ENCODE data around the gene CACNA1H. TPM values are rescaled to one million over a fixed set of nuclear protein-coding genes. Genes with fewer than 3 reads are reported as not detected.

CACNA1H gene
- total RNA-seq, 4 donors from 2014 or later, result 133 to 330 (median 173) TPM

- 69 to 83% methylated on average over 2 to 3 of the region's 15 CpGs for WGBS, 2 donors (ENCODE audit: low coverage in 1 of 2)
- H3K4me1 ChIP-seq, result no peaks in the 10 kb centered on the region
- H3K27ac ChIP-seq, result no peak overlapping the region
- ATAC-seq, result no peak
- H3K9me3 ChIP-seq, result no peaks in the 10 kb centered on the region
- H3K36me3 ChIP-seq, result no peaks in the 10 kb centered on the region
- H3K4me3 ChIP-seq, result no peak overlapping the region
- no peak for TF ChIP-seq CTCF (IDR thresholded peaks at IDR 0.05)
- TF ChIP-seq POLR2A (IDR thresholded peaks at IDR 0.05), result no peak
- no peak for TF ChIP-seq POLR2AphosphoS5 (IDR thresholded peaks at IDR 0.05)
- no peak for TF ChIP-seq EP300 (IDR thresholded peaks at IDR 0.05)
- H3K27me3 ChIP-seq, result peaks cover 8% of the 10 kb centered on the region
These were observed 20.5 kb upstream of the CACNA1H start for GRCh38 chr16:1132431-1132830.

- WGBS, 2 donors (ENCODE audit: low coverage in 1 of 2), result no CpG with 5 or more reads among the region's 18 CpGs
- no peaks in the 10 kb centered on the region for H3K36me3 ChIP-seq
- ATAC-seq, result no peak
- TF ChIP-seq POLR2A (IDR thresholded peaks at IDR 0.05) (no peak), EP300 (IDR thresholded peaks at IDR 0.05) (no peak), CTCF (IDR thresholded peaks at IDR 0.05) (no peak), POLR2AphosphoS5 (IDR thresholded peaks at IDR 0.05) (no peak)
- no peaks in the 10 kb centered on the region for H3K9me3 ChIP-seq
- no peak overlapping the region for H3K27ac ChIP-seq
- peaks cover 8% of the 10 kb centered on the region for H3K27me3 ChIP-seq
- H3K4me3 ChIP-seq, result no peak overlapping the region
- no peaks in the 10 kb centered on the region for H3K4me1 ChIP-seq
These were observed 19.6 kb upstream of the CACNA1H start for GRCh38 chr16:1133271-1133670.

GRCh38 chr16:1133810-1134520, 18.9 kb upstream of the CACNA1H start:
- Histone ChIP-seq H3K27ac (no peak overlapping the region), H3K4me3 (no peak overlapping the region), H3K36me3 (no peaks in the 10 kb centered on the region), H3K27me3 (peaks cover 8% of the 10 kb centered on the region), H3K4me1 (no peaks in the 10 kb centered on the region), H3K9me3 (no peaks in the 10 kb centered on the region)
- peak; percentile 20 for ATAC-seq
- WGBS, 2 donors (ENCODE audit: low coverage in 1 of 2), result no CpG with 5 or more reads among the region's 30 CpGs
- TF ChIP-seq CTCF (IDR thresholded peaks at IDR 0.05), result no peak
- no peak for TF ChIP-seq POLR2AphosphoS5 (IDR thresholded peaks at IDR 0.05)
- TF ChIP-seq EP300 (IDR thresholded peaks at IDR 0.05), result no peak
- TF ChIP-seq POLR2A (IDR thresholded peaks at IDR 0.05), result no peak

- TF ChIP-seq POLR2A (IDR thresholded peaks at IDR 0.05), result no peak
- H3K36me3 ChIP-seq, result no peaks in the 10 kb centered on the region
- 86 to 91% methylated on average over 4 to 17 of the region's 30 CpGs for WGBS, 2 donors (ENCODE audit: low coverage in 1 of 2)
- H3K27me3 ChIP-seq, result peaks cover 8% of the 10 kb centered on the region
- H3K27ac ChIP-seq, result no peak overlapping the region
- H3K4me1 ChIP-seq, result no peaks in the 10 kb centered on the region
- H3K9me3 ChIP-seq, result no peaks in the 10 kb centered on the region
- no peak for ATAC-seq
- no peak overlapping the region for H3K4me3 ChIP-seq
These were observed 18.0 kb upstream of the CACNA1H start for GRCh38 chr16:1134776-1135458.

- Histone ChIP-seq H3K9me3 (no peaks in the 10 kb centered on the region), H3K27ac (no peak overlapping the region), H3K27me3 (peaks cover 9% of the 10 kb centered on the region), H3K4me1 (no peaks in the 10 kb centered on the region), H3K4me3 (no peak overlapping the region), H3K36me3 (no peaks in the 10 kb centered on the region)
- WGBS, 2 donors (ENCODE audit: low coverage in 1 of 2), result 92 to 100% methylated on average over 1 of the region's 3 CpGs
- no peak for TF ChIP-seq POLR2A (IDR thresholded peaks at IDR 0.05)
- TF ChIP-seq EP300 (IDR thresholded peaks at IDR 0.05), result no peak
- TF ChIP-seq POLR2AphosphoS5 (IDR thresholded peaks at IDR 0.05), result no peak
- no peak for TF ChIP-seq CTCF (IDR thresholded peaks at IDR 0.05)
- ATAC-seq, result no peak
These were observed 17.5 kb upstream of the CACNA1H start for GRCh38 chr16:1135459-1135825.
